Measurements from ENCODE around the gene ALG11.
"Not testable (repeated sequence)": the region's sequence is repeated elsewhere in the genome, so short reads cannot be mapped to it uniquely, and the experiment has no call there.

The ALG11 gene

GRCh38 chr13:52011632-52012511 lies at the start of gene ALG11:
Gene ALG11, plus strand, starts transcription at chr13:52012398. Its CDS starts 21 bp downstream, at chr13:52012419.
- DNase-seq = peak; percentile 88

DNA sequence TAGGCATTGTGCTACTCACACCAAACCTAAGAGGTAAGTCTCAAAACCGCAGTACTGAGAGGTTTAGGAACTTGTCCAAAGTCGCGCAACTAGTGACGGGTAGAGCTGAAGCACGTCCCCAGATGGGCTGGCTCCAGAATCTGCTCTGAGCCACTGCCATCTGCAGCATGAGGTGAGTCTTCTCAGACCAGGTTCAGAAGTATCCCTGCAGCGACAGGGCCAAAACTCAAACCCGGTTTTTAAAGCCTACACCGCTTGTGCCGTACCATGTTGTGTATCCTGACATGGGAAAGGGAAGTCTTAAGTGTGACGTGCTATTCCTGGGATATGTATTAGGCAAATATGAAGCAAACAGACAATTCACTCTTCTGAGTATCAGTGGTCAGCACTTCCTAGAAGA lies 46.0 kb upstream of the ALG11 start:
- no peak for DNase-seq

DNA sequence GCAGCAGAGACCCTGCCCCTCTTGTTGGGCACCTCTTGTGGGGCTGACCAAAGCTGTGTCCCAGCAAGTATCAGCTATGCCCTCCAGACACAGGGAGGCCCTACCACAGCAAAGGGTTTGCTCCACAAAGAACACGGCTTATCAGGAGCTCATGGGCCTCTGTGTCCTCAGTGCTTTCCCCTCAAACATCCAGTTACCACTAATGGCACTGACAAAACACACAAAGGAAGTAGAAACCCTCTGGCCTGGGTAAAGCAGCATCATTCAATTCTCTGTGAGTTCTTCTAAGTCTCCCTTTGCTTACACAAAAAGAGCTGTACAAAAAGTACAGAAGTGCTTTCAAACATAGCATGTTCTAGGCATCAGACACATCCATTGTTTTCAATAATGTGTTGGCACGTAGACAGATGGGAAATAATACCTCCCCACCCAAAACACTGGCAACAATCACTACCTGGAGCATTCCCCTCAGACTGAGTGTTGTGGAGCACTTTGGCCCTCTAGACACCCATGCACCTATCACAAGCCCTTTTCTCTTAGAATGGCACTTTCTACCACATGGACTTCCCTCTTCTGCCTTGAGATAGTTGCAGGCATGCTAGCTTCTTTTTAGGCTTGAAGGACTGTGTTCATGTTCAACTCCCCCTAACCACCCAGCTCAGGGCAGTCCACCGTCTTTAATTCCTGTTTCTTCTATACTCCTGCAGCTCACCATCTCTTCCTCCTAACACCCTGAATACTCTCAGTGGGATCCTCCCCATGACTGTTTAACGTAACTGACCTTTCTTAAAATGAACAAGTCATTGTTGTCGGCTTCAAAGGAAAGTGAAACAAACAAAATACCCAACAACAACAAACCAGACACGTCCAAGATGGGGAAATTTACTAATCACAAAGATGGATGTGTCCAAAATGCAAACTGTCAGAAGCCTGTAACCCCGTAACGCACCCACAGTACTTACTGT lies 44.4 kb upstream of the ALG11 start:
- no peak for DNase-seq

- DNase-seq = no peak
These were observed 41.8 kb upstream of the ALG11 start for GRCh38 chr13:51970349-51970748.

DNA sequence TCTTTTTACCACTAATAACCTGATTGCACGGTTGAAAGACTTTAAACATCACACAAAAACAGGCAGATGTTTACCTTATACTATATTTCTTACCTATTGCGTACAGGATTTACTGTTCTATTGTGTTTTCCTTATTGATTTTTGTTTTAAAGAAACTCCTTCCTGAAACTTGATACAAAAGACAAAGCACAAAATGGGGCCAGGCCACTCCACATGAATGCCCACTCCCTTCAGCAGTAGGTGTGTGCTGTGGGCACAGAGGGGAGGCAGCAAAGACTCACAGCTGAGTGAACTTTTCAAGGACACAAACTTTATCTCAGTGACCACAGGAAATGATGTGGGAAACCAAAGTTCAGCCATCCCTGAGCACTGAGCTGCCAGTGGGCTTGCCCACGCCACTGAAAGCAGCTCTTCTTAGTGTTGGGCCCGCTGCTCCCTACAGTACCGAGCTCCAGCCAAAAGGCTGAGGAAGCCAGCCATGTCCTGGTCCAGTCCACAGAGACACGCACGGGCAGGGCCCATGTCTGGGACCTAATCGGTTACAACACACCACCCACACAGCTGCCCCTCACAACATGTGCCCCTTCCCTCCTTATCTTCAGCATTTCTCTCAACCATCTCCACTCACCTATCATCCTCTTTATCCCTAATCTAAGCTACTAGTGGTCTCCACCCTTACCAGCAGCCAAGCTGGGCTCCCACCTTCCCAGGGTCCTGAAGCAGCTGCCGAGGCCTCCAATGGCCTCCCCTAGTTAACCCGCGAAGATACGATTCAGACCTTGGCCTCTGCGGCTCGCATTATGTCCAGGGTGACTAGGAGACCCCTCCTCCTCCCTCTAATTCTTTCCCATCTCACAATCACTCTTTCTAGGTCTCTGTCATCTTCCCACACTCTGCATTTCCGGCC lies 40.4 kb upstream of the ALG11 start:
- peak; percentile 28 for DNase-seq

DNA sequence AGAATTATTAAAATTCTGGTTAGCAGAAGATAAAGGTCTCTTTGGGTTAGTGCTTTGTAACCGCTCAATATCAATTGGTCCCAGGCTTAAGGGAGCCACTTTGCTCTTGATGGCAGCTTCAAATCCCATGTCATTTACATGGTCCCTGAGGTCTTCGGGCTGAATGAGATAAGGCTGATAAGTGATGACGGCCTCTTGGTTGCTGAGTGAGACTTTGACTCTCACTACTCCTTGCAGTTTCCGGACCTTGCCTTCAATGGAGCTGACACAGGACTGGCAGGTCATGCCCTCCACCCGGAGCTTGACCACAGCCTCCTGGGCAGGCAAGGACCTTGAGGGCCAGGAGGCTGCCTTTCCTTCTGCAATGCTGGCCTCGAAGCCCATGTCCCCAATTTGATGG lies 37.7 kb upstream of the ALG11 start:
- no peak for DNase-seq

DNA sequence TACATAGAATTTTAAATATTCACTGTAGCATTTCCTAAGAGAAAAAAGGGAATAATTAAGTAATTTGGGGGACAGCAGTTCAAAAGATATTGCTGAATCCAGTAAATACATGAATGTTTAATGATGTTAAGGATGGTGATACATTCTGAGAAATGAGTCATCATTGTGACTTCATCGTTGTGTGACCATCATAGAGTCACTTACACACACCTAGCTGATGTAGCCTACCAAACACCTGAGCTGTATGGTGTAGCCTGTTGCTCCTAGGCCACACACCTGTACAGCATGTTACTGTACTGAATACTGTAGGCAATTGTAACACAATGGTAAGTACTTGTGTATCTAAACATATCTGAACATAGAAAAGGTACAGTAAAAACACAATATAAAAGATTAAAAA lies 35.8 kb upstream of the ALG11 start:
- no peak for DNase-seq

GRCh38 chr13:51976890-51977289 lies 35.3 kb upstream of the ALG11 start:
- no peak for DNase-seq

GRCh38 chr13:51977625-51978024 lies 34.6 kb upstream of the ALG11 start:
- DNase-seq = no peak

GRCh38 chr13:51978796-51979556 lies 33.2 kb upstream of the ALG11 start:
- no peak for DNase-seq

GRCh38 chr13:51980908-51981307 lies 31.3 kb upstream of the ALG11 start:
- no peak for DNase-seq

DNA sequence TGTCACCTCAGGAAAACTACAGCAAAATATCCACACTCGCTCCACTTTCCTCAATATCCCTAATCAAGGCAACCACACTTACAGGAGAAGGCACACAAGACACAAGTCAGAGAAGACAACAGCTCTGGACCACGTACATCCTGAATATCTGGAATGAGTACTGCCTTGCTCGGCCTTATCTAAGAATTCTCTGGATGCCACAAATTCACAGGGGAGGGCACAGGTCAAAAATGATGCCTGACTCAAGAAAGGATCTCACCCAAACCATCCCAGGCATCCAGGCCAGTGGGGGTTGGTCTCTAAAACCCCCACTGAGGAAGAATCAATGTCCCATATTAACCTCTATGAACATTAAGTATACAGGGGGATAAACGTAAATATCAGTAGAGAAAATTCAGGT lies 30.8 kb upstream of the ALG11 start:
- no peak for DNase-seq

- DNase-seq = not testable (repeated sequence)
These were observed 28.9 kb upstream of the ALG11 start for GRCh38 chr13:51983292-51983691.

DNA sequence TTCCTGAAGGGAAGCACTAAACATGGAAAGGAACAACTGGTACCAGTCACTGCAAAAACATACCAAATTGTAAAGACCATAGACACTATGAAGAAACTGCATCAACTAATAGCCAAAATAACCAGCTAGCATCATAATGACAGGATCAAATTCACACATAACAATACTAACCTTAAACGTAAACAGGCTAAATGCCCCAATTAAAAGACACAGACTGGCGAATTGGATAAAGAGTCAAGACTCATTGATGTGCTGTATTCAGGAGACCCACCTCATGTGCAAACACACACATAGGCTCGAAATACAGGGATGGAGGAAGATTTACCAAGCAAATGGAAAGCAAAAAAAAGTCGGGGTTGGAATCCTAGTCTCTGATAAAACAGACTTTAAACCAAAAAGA lies 27.3 kb upstream of the ALG11 start:
- DNase-seq = not testable (repeated sequence)

- no peak for DNase-seq
These were observed 23.1 kb upstream of the ALG11 start for GRCh38 chr13:51988988-51989618.

DNA sequence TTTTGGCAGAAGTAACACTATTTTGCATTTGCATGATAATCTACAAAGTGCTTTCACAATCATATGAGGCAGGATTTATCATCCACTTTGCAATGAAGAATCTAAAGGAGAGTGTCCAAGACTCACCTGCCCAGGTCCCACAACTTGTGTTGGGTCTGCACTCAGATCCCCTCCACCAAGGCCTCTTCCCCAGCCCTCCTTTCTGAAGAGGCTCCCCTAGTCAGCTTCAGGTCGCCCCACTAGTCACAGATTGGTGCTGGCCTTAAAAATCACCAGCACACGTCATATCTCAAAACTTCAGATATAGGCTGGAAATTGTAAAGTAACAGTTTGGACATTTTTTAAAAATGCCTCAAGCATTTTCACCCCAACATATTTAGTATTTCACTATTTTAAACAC lies 18.5 kb upstream of the ALG11 start:
- no peak for DNase-seq

DNA sequence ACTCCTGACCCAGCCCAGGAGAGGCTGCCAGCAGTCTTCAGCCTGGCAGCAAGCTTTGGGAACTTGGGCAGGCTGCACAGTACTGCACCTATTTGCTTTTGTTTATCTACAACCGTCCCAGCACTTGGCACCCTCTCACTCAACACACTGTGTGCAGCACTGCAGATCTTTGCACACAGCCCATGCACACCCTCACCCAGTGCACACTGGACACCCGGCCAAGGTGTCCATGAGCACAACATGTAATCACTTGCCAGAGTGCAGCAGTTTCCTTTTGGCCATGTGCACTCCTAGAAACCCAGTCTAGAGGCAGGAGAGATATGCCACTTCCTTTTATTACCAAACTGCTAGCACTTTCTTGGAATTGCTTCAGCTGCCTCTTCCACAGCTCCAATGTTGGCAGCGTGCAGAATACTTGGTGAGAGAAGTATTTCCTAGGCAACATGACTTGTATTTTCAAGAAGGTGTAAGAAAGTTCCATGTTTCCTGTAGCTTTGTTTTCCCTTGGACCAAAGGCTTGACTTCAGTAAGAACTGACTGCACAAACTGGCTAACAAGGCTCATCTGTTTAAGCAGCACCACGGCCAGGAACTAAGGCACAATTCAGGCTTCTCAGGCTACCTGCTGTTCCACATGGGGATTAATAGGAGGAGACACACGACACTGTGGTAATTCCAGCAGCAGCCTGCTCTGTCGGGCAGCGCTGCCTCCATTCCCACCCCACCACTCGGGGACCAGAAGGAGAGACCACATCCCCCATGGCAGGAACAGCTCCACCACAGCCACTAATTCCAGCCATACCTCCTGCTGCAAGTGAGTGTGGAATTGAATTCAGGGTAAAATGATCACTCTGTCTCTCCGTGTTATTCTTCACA lies 16.3 kb upstream of the ALG11 start:
- no peak for DNase-seq

DNA sequence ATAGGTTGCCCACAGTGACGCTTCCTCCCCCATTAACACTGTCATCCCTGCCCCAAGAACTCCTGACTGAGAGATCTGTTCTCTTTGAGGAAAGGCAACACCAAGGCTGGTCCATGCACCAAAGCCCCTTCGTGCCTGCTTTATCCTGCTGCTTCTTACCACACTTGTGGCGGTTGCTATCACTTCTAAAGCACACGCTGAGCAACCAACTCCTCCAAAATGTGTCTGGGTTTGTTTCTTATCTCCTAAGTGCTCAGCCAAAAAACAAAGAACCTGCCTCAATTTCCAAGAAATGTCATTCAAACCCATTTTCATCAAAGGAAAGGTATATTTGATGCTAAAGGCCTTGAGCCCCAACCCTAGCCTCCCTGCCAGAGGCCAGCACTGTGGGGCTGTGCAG lies 15.6 kb upstream of the ALG11 start:
- no peak for DNase-seq

DNA sequence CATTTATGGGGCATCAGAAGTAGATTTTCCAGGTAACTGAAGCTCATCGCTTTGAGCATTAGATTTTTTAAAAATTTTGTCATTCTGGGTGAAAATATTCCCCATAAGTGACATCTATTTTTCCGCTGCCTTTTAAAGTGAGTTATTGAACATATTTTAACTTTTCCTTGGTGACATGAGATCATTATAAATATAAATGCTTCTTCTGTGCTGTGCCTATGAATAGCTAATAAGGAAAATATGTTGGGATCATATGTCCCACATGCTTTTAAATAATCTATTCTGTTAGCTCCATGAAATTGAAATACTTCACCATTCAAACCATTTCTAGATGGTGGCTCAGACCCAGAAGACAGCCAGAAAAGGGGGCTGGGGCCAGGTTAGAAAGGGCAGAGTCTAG lies 15.0 kb upstream of the ALG11 start:
- DNase-seq = no peak

DNA sequence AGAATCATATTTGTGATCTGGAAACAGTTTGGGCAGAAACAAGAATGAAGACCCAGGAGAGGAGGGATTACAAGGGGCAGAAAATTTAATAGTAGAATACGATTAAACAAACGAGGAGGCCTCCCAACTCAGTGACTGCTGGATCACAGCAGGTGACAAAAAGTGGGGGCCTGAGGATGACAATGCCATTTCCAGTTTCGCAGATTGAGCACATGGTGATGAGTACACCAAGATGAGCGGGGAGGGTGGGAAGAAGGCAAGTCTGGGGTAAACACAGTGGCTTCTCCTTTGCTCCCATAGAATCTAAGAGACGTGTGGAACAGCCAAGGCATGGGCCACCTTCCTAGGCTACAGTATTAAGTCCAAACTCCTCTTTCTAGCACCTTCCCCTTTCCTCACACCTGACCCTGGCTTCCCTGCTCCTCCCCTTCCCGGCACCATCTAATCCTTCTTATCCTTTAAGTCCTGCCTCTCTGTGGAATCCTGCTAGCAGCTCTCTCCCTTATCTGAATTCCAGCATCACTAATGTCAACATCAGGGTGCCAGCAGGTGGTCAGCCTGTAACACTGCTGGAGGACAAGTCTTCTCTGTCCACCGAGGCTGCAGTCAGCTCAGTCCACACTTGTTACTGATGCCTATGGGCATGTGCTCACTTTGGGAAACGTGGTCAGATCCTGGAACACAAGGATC lies 14.4 kb upstream of the ALG11 start:
- DNase-seq = peak; percentile 38
